Parathyroid adenoma (tissue), 2 donors: ENCODE data around the gene SF3B4.

ENCODE experiments used
- H2AFZ ChIP-seq: fragments of 300-600 bp; sonication (generic); one replicate; pipeline ENCODE4 v1.7.0; 2017; ENCODE audit warnings: antibody characterized with exemption, mild to moderate bottlenecking
- H3K27ac ChIP-seq: fragments of 300-600 bp; sonication (generic); one replicate; pipeline ENCODE4 v1.7.0; 2017
- H3K27me3 ChIP-seq: fragments of 300-600 bp; sonication (generic); one replicate; pipeline ENCODE4 v1.7.0; 2017; ENCODE audit warnings: low read length; ENCODE audit not compliant: control insufficient read depth, insufficient read depth
- H3K36me3 ChIP-seq: fragments of 300-600 bp; sonication (generic); one replicate; pipeline ENCODE4 v1.7.0; 2017; ENCODE audit warnings: low read length; ENCODE audit not compliant: control insufficient read depth, insufficient read depth
- H3K4me1 ChIP-seq: fragments of 300-600 bp; sonication (generic); one replicate; pipeline ENCODE4 v1.7.0; 2017; ENCODE audit warnings: control low read depth
- H3K4me2 ChIP-seq: fragments of 300-600 bp; sonication (generic); one replicate; pipeline ENCODE4 v1.7.0; 2017; ENCODE audit warnings: low read length
- H3K4me3 ChIP-seq: fragments of 300-600 bp; sonication (generic); one replicate; pipeline ENCODE4 v1.7.0; 2017; ENCODE audit warnings: low read depth, low read length
- H3K79me2 ChIP-seq: fragments of 300-600 bp; sonication (generic); one replicate; pipeline ENCODE4 v1.7.0; 2017; ENCODE audit warnings: control low read depth
- H3K9ac ChIP-seq: fragments of 300-600 bp; sonication (generic); one replicate; pipeline ENCODE4 v1.7.0; 2017; ENCODE audit warnings: mild to moderate bottlenecking
- H3K9me3 ChIP-seq: fragments of 300-600 bp; sonication (generic); one replicate; pipeline ENCODE4 v1.7.0; 2017; ENCODE audit warnings: low read length; ENCODE audit not compliant: control insufficient read depth
- TF ChIP-seq, protein P1 (sequence below): fragments of 300-600 bp; sonication (generic); IDR thresholded peaks from one replicate; pipeline ENCODE4 v1.7.0; 2017; ENCODE audit warnings: antibody characterized with exemption, mild to moderate bottlenecking
- donor health status: primary hyperparathyroidism.

Gene SF3B4

GRCh38 chr1:149925751-149926150 is 1.9 kb downstream of the SF3B4 start:
- Histone ChIP-seq H3K36me3 (no peaks in the 10 kb centered on the region), H3K27ac (no peak overlapping the region), H2AFZ (no peak overlapping the region), H3K4me2 (no peak overlapping the region), H3K27me3 (no peaks in the 10 kb centered on the region), H3K4me3 (no peak overlapping the region), H3K4me1 (peaks cover 3% of the 10 kb centered on the region), H3K79me2 (peaks cover 7% of the 10 kb centered on the region), H3K9me3 (no peaks in the 10 kb centered on the region), H3K9ac (no peak overlapping the region)
- TF ChIP-seq, protein P1, sequence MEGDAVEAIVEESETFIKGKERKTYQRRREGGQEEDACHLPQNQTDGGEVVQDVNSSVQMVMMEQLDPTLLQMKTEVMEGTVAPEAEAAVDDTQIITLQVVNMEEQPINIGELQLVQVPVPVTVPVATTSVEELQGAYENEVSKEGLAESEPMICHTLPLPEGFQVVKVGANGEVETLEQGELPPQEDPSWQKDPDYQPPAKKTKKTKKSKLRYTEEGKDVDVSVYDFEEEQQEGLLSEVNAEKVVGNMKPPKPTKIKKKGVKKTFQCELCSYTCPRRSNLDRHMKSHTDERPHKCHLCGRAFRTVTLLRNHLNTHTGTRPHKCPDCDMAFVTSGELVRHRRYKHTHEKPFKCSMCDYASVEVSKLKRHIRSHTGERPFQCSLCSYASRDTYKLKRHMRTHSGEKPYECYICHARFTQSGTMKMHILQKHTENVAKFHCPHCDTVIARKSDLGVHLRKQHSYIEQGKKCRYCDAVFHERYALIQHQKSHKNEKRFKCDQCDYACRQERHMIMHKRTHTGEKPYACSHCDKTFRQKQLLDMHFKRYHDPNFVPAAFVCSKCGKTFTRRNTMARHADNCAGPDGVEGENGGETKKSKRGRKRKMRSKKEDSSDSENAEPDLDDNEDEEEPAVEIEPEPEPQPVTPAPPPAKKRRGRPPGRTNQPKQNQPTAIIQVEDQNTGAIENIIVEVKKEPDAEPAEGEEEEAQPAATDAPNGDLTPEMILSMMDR = no peak

GRCh38 chr1:149925345-149925744 is 2.3 kb downstream of the SF3B4 start:
- no peak overlapping the region for H3K4me2 ChIP-seq
- H2AFZ ChIP-seq = no peak overlapping the region
- peaks cover 3% of the 10 kb centered on the region for H3K4me1 ChIP-seq
- H3K79me2 ChIP-seq = peaks cover 7% of the 10 kb centered on the region
- TF ChIP-seq, protein P1 = no peak
- H3K36me3 ChIP-seq = no peaks in the 10 kb centered on the region
- H3K9ac ChIP-seq = no peak overlapping the region
- H3K27me3 ChIP-seq = no peaks in the 10 kb centered on the region
- H3K27ac ChIP-seq = no peak overlapping the region
- no peak overlapping the region for H3K4me3 ChIP-seq
- H3K9me3 ChIP-seq = no peaks in the 10 kb centered on the region

- peaks cover 7% of the 10 kb centered on the region for H3K79me2 ChIP-seq
- H3K9me3 ChIP-seq = no peaks in the 10 kb centered on the region
- peaks cover 3% of the 10 kb centered on the region for H3K4me1 ChIP-seq
- no peak overlapping the region for H3K27ac ChIP-seq
- H3K4me2 ChIP-seq = no peak overlapping the region
- TF ChIP-seq, protein P1 = no peak
- no peak overlapping the region for H3K4me3 ChIP-seq
- H3K36me3 ChIP-seq = no peaks in the 10 kb centered on the region
- H3K9ac ChIP-seq = no peak overlapping the region
- H2AFZ ChIP-seq = no peak overlapping the region
- H3K27me3 ChIP-seq = no peaks in the 10 kb centered on the region
Observed at GRCh38 chr1:149923626-149924025, 4.0 kb downstream of the SF3B4 start.

DNA sequence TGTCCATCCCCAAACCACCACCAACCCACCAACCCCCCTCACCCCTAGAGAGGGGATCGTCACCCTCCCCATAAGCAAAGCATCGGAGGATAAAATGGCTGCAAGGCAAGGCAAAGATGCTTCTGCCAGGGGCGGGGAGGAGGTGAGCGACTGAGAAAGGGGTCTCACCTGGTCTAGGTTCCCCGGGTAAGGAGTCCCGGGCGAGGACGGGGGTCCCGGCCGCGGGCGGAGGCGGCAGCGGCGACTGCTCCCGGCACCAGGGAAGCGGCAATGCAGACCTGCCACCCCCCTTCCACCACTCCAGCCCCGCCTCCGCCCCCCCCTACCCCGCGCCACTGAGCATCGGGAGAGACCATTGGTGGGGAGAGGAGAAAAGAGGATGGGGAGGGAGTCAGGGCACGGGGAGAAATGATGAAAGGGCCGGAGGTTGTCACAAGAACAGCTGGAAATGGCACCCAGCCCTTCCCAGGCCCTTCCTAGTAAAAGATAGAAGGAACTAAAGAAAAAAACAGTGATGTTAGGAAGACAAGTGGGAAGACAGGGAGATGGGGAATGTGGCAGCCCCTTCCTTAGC is 9.9 kb downstream of the SF3B4 start, which contains the start of gene SV2A:
Gene SV2A (minus strand): TSS at position 274 of the 574 bp plus-strand sequence. CDS start 4,004 bp downstream, outside the sequence.
- Histone ChIP-seq H3K36me3 (no peaks in the 10 kb centered on the region), H3K9me3 (no peaks in the 10 kb centered on the region), H3K27ac (no peak within 1 kb of the TSS), H3K27me3 (no peaks in the 10 kb centered on the region), H3K4me3 (peak within 1 kb of the TSS; percentile 92), H3K79me2 (no peaks in the 10 kb centered on the region), H2AFZ (peak within 1 kb of the TSS; percentile 83), H3K9ac (no peak within 1 kb of the TSS), H3K4me2 (peak within 1 kb of the TSS; percentile 87), H3K4me1 (peaks cover 3% of the 10 kb centered on the region)
- TF ChIP-seq, protein P1 = no peak

DNA sequence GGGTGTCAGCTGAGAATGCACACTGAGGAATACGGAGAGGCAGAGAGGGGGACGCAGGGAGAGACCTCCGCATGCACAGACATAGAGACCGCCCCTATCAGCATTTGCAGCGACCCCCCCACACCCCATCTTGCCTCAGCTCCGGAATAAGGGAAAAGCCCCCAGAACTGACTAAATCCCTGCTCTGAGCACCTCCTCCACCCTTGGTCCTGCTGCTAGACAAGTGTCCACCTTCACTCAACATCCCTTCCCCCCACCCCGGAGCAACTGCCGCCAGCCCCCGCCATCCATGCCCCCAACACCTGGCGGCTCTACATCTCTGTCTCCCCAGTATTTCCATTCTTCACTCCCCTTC is 10.7 kb downstream of the SF3B4 start:
- Histone ChIP-seq H3K36me3 (no peaks in the 10 kb centered on the region), H2AFZ (peak overlapping the region; percentile 83), H3K4me1 (peaks cover 3% of the 10 kb centered on the region), H3K4me3 (peak overlapping the region; percentile 92), H3K79me2 (no peaks in the 10 kb centered on the region), H3K9ac (no peak overlapping the region), H3K27me3 (no peaks in the 10 kb centered on the region), H3K9me3 (no peaks in the 10 kb centered on the region), H3K27ac (no peak overlapping the region), H3K4me2 (peak overlapping the region; percentile 87)
- TF ChIP-seq, protein P1 = no peak
